ENCODE measurements around the gene TRIB2. TPM values are rescaled to one million over a fixed set of nuclear protein-coding genes. Genes with fewer than 3 reads are reported as not detected.

TRIB2 gene
- total RNA-seq, 1 experiment from 2014 or later, result 70.4 TPM

DNA sequence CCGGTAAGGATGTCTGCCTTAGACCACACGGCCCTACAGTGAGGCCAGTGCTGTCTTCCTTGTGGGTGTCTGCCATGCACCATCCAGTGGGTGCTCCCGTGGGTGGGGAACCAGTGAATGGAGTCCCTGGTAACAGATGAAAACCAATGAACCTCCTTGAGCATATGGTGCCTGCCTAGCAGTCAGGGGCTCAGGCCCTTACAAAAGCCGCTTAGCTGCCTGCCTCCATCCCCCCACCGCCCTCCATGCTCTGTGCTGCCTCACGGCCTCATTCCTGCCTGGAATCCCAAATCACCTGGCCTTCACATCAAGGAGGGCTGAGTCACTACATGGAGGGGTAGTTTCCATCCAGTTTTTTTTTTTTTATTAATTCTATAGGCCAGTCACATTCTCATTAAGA lies 30.8 kb upstream of the TRIB2 start:
- DNase-seq, result no peak
- no peaks in the 10 kb centered on the region for H3K36me3 ChIP-seq (replicated peaks; ENCODE audit: control insufficient read depth, insufficient read depth, low read length)
- no peaks in the 10 kb centered on the region; the same call in 1 of the 2 replicates for H3K27me3 ChIP-seq (ENCODE audit: control insufficient read depth, insufficient read depth, low read length)
- H3K4me3 ChIP-seq (ENCODE audit: insufficient read depth, low read depth, low read length), result no peak overlapping the region

DNA sequence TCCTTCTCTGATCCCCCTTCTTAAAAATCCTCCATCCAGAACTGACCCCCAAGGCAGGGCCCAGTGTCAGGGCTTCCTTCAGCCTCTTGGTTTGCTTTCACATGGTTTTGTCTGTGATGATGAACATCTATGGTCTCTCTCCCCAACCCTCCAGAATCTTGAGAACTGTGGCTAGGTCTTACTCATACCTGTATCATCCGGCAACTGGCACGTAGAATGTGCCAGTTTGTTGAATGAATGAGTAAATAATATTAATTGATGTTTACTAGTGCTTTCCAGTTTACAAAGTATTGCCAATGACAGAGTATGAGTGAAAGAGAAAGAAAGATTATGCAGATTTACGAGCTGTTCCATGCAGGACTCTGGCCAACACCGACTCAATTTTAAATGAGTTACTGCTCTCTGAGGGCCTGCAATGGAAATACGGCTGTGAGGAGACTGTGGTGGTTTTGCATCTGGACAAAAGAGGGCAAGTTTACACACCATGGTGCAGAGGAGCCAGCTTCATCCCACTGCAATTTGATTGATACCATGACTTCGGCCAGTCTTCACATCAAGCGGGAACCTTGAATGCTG lies 29.9 kb upstream of the TRIB2 start:
- no peak for DNase-seq
- H3K27me3 ChIP-seq (ENCODE audit: control insufficient read depth, insufficient read depth, low read length), result no peaks in the 10 kb centered on the region; the same call in 1 of the 2 replicates
- H3K36me3 ChIP-seq (replicated peaks; ENCODE audit: control insufficient read depth, insufficient read depth, low read length), result no peaks in the 10 kb centered on the region
- no peak overlapping the region for H3K4me3 ChIP-seq (ENCODE audit: insufficient read depth, low read depth, low read length)

DNA sequence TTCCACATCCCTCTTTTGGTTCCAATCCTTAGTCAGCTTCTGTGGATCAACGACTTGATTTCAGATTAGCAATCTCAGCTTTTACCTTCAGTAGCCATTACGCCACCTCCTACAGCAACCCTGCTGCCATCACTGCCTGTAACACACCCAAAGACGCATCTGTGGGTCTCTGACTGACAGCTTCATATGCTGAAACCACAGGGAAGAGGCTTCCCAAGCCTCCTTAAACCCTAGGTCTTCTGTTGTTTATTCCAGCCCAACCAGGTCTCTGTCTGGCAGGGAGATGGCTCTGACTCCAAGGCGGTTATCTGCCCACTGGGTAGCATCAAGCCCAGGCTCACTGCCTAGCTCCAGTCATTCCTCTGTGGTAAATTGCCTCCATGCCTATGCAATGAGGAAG lies 28.6 kb upstream of the TRIB2 start:
- no peaks in the 10 kb centered on the region; the same call in 1 of the 2 replicates for H3K27me3 ChIP-seq (ENCODE audit: control insufficient read depth, insufficient read depth, low read length)
- no peak overlapping the region for H3K4me3 ChIP-seq (ENCODE audit: insufficient read depth, low read depth, low read length)
- DNase-seq, result no peak
- no peaks in the 10 kb centered on the region for H3K36me3 ChIP-seq (replicated peaks; ENCODE audit: control insufficient read depth, insufficient read depth, low read length)

DNA sequence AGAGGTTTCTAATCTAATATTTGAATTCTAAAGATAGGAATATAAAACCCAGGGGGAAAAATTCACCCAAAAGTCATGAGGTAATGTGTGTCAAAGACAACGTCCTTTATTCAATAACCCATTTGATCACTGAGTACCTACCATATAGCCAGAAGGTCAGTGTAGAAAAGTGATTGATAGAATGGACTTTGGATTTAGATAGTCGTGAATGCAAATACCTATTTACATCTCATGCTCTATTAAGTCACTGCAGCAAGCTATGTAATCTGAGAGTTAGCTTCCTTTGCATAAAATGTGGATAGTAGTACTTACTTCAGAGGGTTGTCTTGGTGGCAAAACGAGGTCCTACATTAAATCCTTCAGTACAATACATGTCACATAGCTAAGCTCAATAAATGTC lies 27.8 kb upstream of the TRIB2 start:
- Histone ChIP-seq H3K36me3 (replicated peaks; ENCODE audit: control insufficient read depth, insufficient read depth, low read length) (no peaks in the 10 kb centered on the region), H3K4me3 (ENCODE audit: insufficient read depth, low read depth, low read length) (no peak overlapping the region), H3K27me3 (ENCODE audit: control insufficient read depth, insufficient read depth, low read length) (no peaks in the 10 kb centered on the region; the same call in 1 of the 2 replicates)
- no peak for DNase-seq

DNA sequence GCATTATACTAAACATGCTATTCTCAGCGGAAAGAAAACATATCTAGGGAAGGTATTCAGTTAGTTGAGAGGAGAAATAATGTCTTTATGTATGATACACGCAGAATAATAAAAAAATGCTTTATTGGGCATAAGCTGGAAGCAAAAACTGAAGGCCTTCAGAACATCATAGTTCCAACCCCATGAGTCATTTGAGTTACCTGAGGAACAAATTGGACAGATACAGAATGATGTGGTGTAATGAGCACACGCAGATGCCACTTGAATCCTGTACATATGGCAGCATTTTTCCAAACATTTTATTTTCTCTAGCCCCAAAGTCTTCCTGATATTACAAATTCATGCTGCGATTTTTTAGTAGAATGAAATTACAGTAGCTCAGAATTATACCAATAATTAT lies 23.2 kb upstream of the TRIB2 start:
- Histone ChIP-seq H3K36me3 (replicated peaks; ENCODE audit: control insufficient read depth, insufficient read depth, low read length) (no peaks in the 10 kb centered on the region), H3K4me3 (ENCODE audit: insufficient read depth, low read depth, low read length) (no peak overlapping the region), H3K27me3 (ENCODE audit: control insufficient read depth, insufficient read depth, low read length) (no peaks in the 10 kb centered on the region)
- DNase-seq, result no peak

DNA sequence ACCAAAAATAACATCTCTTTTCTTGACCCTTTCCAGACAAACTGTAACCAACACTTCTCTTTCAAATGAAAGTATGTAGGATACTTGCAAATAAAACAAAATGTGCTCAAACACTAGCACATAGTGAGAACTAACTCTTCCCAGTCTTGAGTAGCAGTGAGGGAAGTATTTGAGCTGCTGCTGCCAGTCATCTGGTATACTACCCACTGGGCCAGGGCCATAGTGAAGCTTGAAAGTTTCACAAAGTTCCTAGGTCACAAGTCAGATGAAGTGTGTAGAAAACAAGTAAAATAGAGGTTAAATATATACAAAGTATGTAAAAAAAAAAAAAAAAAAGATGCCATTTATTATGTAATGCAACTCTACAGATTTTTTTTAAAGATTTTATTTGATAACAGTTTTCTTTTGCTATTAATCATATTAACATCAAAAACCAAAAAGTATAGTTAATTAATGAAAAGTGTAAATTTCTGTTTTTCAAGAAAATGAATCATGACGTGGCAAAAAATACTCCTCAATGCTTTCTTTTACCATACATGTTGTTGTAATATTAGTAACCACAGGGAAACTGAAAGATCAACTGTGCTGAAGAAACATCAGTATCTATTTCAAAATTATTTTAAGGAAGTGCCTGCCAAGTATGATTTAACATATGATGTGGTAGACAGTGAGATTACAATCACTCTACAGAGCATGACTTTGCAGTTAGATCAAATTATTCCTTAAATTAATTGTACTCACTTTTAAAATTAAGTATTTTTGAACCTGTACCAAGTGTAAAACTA lies 21.6 kb upstream of the TRIB2 start:
- Histone ChIP-seq H3K36me3 (replicated peaks; ENCODE audit: control insufficient read depth, insufficient read depth, low read length) (no peaks in the 10 kb centered on the region), H3K27me3 (ENCODE audit: control insufficient read depth, insufficient read depth, low read length) (no peaks in the 10 kb centered on the region), H3K4me3 (ENCODE audit: insufficient read depth, low read depth, low read length) (no peak overlapping the region)
- no peak for DNase-seq

DNA sequence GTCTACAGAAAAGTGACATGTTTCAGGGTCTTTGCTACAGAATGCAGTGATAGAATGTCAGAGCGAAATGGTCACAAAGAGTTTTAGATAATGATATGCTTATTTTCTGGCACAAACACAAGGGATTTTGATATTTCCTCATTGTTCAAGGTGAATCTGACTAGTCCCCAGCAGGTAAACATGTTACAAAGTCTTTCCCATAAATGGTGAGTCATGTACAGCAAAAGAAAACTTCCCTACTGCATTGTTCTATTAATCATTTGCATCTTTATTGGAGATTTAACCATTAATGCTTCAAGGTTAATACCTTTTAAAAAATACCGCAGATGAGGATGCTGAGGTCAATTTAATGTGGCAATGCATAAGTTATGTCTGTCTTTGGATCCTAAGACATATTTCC lies 19.1 kb upstream of the TRIB2 start:
- H3K36me3 ChIP-seq (replicated peaks; ENCODE audit: control insufficient read depth, insufficient read depth, low read length), result no peaks in the 10 kb centered on the region
- no peak overlapping the region for H3K4me3 ChIP-seq (ENCODE audit: insufficient read depth, low read depth, low read length)
- H3K27me3 ChIP-seq (ENCODE audit: control insufficient read depth, insufficient read depth, low read length), result no peaks in the 10 kb centered on the region
- DNase-seq, result no peak

DNA sequence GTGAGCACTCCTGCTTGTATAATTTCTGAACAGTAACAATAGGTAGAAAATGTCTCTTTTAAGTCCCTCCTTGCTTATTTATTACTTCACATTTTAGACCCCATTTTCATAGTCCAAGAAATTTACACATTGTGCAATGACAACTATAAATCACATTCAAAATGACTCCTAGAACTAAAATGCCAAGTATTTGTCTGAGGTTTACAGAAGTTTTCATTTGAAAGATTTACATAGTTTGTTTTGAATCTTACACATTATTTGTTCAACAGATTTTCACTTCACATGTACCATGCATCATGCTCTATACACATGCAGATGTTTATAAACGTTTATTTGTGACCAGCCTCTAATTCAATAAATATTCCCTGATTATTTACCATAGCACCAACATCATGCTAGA lies 15.7 kb upstream of the TRIB2 start:
- no peaks in the 10 kb centered on the region for H3K36me3 ChIP-seq (replicated peaks; ENCODE audit: control insufficient read depth, insufficient read depth, low read length)
- DNase-seq, result no peak
- H3K27me3 ChIP-seq (ENCODE audit: control insufficient read depth, insufficient read depth, low read length), result no peaks in the 10 kb centered on the region
- H3K4me3 ChIP-seq (ENCODE audit: insufficient read depth, low read depth, low read length), result no peak overlapping the region

DNA sequence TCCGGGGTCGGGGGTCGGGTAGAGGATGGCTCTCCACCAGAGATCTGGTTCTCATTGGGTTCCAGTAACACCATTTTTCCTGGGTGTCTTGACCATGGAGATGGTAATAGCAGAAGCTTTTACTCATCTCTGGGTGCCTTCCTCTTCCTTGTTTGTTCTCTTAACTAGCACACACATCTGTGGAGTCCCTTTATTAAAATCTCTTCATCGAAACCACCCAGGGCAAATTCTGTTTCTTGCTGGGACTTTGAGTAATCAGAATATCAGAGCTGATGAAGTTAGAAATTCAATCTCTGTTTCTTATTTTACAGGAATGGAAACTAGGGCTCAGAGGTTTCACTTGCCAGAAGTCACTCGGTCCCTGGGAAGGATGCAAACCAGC lies 15.0 kb upstream of the TRIB2 start:
- no peaks in the 10 kb centered on the region for H3K36me3 ChIP-seq (replicated peaks; ENCODE audit: control insufficient read depth, insufficient read depth, low read length)
- no peak for DNase-seq
- no peaks in the 10 kb centered on the region for H3K27me3 ChIP-seq (ENCODE audit: control insufficient read depth, insufficient read depth, low read length)
- no peak overlapping the region for H3K4me3 ChIP-seq (ENCODE audit: insufficient read depth, low read depth, low read length)

DNA sequence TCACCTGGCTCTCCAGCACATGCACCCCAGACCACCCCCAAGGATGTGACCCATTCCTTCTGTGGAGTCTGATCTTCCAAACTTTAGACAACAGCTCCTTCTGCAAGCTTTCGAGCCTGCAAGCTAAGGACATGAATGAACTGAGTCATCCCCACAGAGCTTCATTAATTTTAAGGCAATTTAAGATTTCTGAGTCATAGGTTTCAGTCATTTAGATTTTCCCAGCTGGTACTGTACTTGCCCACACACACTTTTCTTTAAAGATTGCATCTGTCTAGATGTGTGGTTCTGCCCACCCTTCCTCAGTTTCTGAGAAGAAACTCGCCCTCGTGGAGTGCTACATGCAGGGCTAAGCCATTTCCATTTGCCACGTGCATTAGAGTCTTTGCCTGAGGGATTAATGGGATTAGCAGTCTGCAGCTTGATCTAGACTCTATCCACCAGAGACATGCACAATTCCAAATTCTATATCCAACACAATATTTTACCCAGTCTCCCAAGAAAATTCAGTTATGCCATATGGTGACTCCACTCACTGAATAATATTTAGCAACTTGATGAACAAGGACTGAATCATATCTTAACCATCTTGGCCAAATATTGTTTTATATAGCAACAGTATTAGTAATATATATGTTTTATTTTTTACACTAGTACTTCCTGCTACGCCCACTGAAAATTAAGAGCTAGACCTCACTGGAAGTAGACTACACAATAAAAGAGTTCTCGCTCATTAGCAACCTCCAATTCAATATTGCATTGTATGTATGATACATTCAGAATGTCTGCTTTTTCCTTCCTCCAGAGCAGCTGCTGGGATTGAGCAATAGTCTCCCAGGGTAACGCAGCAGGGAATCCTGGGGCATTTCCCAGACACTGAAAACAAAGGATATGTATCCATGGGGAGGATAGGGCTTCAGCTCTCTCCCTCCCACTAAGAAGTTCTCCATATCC lies 14.3 kb upstream of the TRIB2 start:
- H3K27me3 ChIP-seq (ENCODE audit: control insufficient read depth, insufficient read depth, low read length), result no peaks in the 10 kb centered on the region
- DNase-seq, result no peak
- H3K4me3 ChIP-seq (ENCODE audit: insufficient read depth, low read depth, low read length), result no peak overlapping the region
- H3K36me3 ChIP-seq (replicated peaks; ENCODE audit: control insufficient read depth, insufficient read depth, low read length), result no peaks in the 10 kb centered on the region

DNA sequence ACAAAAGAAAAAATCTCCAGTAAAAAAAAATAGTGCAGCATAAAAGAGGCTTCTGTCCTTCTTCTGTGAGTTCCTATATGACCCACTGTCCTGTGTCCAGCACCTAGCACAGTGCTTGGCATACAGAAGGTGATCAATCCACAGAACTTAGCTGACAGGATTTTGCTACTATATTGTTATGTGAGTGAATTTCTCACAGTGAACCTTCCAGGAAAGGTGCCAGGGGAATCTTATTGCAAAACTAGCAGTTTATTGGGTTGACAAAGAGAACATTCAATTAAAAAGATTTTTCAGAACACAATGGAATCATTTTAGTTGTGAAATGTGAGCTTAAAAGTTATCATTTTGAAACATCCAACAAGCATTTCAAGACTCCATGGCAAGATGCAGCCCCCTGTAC lies 12.4 kb upstream of the TRIB2 start:
- H3K4me3 ChIP-seq (ENCODE audit: insufficient read depth, low read depth, low read length), result no peak overlapping the region
- DNase-seq, result no peak
- H3K27me3 ChIP-seq (ENCODE audit: control insufficient read depth, insufficient read depth, low read length), result no peaks in the 10 kb centered on the region
- H3K36me3 ChIP-seq (replicated peaks; ENCODE audit: control insufficient read depth, insufficient read depth, low read length), result no peaks in the 10 kb centered on the region

DNA sequence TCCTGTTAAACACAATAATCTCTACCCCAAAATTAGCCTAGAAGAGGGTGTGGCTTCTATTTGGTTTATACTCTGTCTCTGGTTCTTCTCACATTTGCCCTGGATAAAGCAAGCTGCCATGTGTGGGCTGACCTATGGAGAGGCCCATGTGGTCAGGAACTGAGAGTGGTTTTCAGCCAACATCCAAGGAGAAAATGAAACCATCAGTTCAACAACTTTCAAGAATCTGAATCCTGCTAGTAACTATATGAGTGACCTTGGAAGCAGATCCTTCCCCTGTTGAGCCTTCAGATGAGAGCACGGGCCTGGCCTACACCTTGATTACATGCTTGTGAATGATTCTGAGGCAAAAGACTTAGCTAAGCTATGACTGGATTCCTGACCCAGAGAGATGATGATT lies 11.5 kb upstream of the TRIB2 start:
- no peaks in the 10 kb centered on the region for H3K36me3 ChIP-seq (replicated peaks; ENCODE audit: control insufficient read depth, insufficient read depth, low read length)
- no peak overlapping the region for H3K4me3 ChIP-seq (ENCODE audit: insufficient read depth, low read depth, low read length)
- DNase-seq, result no peak
- H3K27me3 ChIP-seq (ENCODE audit: control insufficient read depth, insufficient read depth, low read length), result no peaks in the 10 kb centered on the region

DNA sequence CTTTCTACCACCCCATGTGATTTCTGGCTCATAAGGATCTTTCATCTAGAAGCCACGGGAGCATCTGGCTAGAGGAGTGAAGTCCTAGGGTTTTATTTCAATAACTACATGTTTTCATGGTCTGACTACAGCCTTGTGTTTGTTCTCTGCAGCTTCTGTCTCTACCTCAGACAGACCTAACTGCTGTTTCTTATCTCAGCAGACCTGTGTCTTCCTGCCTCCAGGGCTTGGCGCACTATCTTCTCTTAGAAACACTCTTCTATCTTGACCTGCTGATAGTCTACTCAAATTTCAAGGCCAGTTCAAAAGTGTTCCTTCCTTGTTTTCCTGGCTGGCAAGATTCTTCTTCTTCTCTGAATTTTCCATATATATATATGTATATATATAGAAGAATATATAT lies 11.0 kb upstream of the TRIB2 start:
- H3K27me3 ChIP-seq (ENCODE audit: control insufficient read depth, insufficient read depth, low read length), result no peaks in the 10 kb centered on the region
- no peak overlapping the region for H3K4me3 ChIP-seq (ENCODE audit: insufficient read depth, low read depth, low read length)
- no peaks in the 10 kb centered on the region for H3K36me3 ChIP-seq (replicated peaks; ENCODE audit: control insufficient read depth, insufficient read depth, low read length)
- no peak for DNase-seq

DNA sequence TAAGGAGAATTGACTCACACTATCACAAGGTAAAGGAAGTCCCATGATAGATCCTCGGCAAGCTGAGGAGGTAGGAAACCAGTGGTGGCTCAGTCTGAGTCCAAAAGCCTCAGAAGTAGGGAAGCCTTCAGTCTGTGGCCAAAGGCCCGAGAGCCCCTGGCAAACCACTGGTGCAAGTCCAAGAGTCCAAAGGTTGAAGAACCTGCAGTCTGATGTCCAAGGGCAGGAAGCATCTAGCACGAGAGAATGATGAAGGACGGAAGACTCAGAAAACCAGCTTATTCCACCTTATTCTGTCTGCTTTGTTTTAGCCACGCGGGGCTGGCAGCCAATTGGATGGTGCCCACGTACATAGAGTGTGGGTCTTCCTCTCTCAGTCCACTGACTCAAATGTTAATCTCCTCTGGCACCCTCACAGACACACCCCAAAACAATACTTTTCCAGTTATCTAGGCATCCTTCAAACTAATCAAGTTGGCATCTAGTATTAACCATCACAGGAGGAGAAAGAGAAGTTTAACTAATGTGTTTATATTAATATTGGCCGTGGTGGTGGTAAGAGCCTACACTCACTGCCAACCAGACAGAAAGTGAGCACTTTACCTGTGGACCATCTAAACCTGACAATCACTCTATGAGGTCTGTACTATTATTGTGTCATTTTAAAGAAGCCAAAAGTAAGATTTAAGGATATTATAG lies 8.1 kb upstream of the TRIB2 start:
- Histone ChIP-seq H3K27me3 (ENCODE audit: control insufficient read depth, insufficient read depth, low read length) (no peaks in the 10 kb centered on the region), H3K36me3 (replicated peaks; ENCODE audit: control insufficient read depth, insufficient read depth, low read length) (no peaks in the 10 kb centered on the region), H3K4me3 (ENCODE audit: insufficient read depth, low read depth, low read length) (no peak overlapping the region)
- DNase-seq, result no peak
